Endothelial cell (in vitro differentiated cells): Measurements from ENCODE around the gene TLK2. TPM values are rescaled to one million over a fixed set of nuclear protein-coding genes. Genes with fewer than 3 reads are reported as not detected.

Experiments
- DNase-seq: peaks from one replicate; pipeline ENCODE4 v3.0.0; 2021; ENCODE audit warnings: low spot score
- H3K27ac Mint-ChIP-seq: one replicate; pipeline ENCODE4 v1.8.0; 2021; ENCODE audit warnings: mixed read lengths, inconsistent platforms; ENCODE audit not compliant: unreplicated experiment
- H3K27me3 Mint-ChIP-seq: one replicate; pipeline ENCODE4 v1.8.0; 2021; ENCODE audit warnings: mild to moderate bottlenecking, moderate library complexity, mixed read lengths, inconsistent platforms; ENCODE audit not compliant: unreplicated experiment
- H3K36me3 Mint-ChIP-seq: one replicate; pipeline ENCODE4 v1.8.0; 2021; ENCODE audit warnings: mild to moderate bottlenecking, low read depth, mixed read lengths, inconsistent platforms; ENCODE audit not compliant: unreplicated experiment
- H3K4me1 Mint-ChIP-seq: one replicate; pipeline ENCODE4 v1.8.0; 2021; ENCODE audit warnings: mild to moderate bottlenecking, mixed read lengths, inconsistent platforms; ENCODE audit not compliant: unreplicated experiment
- H3K4me3 Mint-ChIP-seq: one replicate; pipeline ENCODE4 v1.8.0; 2021; ENCODE audit warnings: mild to moderate bottlenecking, mixed read lengths, inconsistent platforms; ENCODE audit not compliant: unreplicated experiment
- H3K9me3 Mint-ChIP-seq: one replicate; pipeline ENCODE4 v1.8.0; 2021; ENCODE audit warnings: mixed read lengths, inconsistent platforms; ENCODE audit not compliant: unreplicated experiment
- total RNA-seq: library from RNA; stranded (reverse); fragmentation: NEBNext Ultra II Directional; extraction: Animal tissue kit (Norgen Biotek cat#: 25700); gene quantifications from one replicate; pipeline ENCODE4 v1.2.1, GENCODE V29; 2021; ENCODE audit not compliant: unreplicated experiment
- TF ChIP-seq, protein P1 (sequence below): fragments of 200-600 bp; sonication (generic); IDR thresholded peaks from one replicate; pipeline ENCODE4 v1.5.0; 2021; ENCODE audit warnings: antibody characterized with exemption; ENCODE audit not compliant: unreplicated experiment

TLK2 gene
- total RNA-seq, 1 donor from 2014 or later, result 47.5 TPM

- Mint-ChIP-seq H3K9me3 (no peaks in the 10 kb centered on the region), H3K36me3 (peaks cover 15% of the 10 kb centered on the region), H3K27me3 (no peaks in the 10 kb centered on the region), H3K27ac (peak overlapping the region; percentile 44), H3K4me1 (peaks cover 6% of the 10 kb centered on the region), H3K4me3 (no peak overlapping the region)
- no peak for DNase-seq
- TF ChIP-seq, protein P1, sequence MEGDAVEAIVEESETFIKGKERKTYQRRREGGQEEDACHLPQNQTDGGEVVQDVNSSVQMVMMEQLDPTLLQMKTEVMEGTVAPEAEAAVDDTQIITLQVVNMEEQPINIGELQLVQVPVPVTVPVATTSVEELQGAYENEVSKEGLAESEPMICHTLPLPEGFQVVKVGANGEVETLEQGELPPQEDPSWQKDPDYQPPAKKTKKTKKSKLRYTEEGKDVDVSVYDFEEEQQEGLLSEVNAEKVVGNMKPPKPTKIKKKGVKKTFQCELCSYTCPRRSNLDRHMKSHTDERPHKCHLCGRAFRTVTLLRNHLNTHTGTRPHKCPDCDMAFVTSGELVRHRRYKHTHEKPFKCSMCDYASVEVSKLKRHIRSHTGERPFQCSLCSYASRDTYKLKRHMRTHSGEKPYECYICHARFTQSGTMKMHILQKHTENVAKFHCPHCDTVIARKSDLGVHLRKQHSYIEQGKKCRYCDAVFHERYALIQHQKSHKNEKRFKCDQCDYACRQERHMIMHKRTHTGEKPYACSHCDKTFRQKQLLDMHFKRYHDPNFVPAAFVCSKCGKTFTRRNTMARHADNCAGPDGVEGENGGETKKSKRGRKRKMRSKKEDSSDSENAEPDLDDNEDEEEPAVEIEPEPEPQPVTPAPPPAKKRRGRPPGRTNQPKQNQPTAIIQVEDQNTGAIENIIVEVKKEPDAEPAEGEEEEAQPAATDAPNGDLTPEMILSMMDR, result no peak
Measured at GRCh38 chr17:62572888-62573401, 94.3 kb downstream of the TLK2 start.

DNA sequence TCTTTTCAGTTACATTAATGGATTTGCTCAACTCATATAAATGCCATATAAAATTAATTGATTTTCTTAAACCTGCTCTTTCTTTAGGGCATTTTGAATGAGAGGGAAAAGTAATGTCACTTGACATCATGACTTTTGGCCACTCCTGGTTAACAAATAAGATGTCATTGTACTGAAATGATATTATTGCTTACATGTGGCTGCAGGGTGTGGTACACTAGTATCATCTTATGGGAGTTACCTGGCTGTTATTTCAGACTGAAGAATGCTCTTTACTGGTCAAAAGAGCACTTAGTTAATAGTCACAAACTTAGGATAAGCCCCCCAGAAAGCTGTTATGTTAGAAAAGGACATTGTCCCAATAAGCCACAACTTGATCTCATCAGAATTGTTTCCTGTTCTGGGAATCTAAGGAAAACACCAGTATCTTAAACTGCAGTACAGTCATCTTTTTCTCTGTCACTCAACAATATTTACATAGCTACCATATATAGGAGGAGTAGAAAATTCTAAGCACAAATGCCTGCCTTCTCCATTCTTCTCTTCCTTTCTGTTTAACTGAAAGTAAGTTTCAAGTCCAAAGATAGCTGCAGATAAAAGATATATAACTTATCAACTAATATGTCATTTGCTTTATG is 95.0 kb downstream of the TLK2 start:
- Mint-ChIP-seq H3K27me3 (no peaks in the 10 kb centered on the region), H3K9me3 (no peaks in the 10 kb centered on the region), H3K27ac (no peak overlapping the region), H3K4me3 (no peak overlapping the region), H3K4me1 (peaks cover 6% of the 10 kb centered on the region), H3K36me3 (peaks cover 15% of the 10 kb centered on the region)
- TF ChIP-seq, protein P1, result no peak
- no peak for DNase-seq

- H3K4me1 Mint-ChIP-seq, result peaks cover 6% of the 10 kb centered on the region
- no peaks in the 10 kb centered on the region for H3K9me3 Mint-ChIP-seq
- TF ChIP-seq, protein P1, result no peak
- no peak for DNase-seq
- peaks cover 1% of the 10 kb centered on the region for H3K27me3 Mint-ChIP-seq
- no peak overlapping the region for H3K27ac Mint-ChIP-seq
- H3K36me3 Mint-ChIP-seq, result peaks cover 17% of the 10 kb centered on the region
- no peak overlapping the region for H3K4me3 Mint-ChIP-seq
Measured at GRCh38 chr17:62576382-62576781, 97.8 kb downstream of the TLK2 start.

DNA sequence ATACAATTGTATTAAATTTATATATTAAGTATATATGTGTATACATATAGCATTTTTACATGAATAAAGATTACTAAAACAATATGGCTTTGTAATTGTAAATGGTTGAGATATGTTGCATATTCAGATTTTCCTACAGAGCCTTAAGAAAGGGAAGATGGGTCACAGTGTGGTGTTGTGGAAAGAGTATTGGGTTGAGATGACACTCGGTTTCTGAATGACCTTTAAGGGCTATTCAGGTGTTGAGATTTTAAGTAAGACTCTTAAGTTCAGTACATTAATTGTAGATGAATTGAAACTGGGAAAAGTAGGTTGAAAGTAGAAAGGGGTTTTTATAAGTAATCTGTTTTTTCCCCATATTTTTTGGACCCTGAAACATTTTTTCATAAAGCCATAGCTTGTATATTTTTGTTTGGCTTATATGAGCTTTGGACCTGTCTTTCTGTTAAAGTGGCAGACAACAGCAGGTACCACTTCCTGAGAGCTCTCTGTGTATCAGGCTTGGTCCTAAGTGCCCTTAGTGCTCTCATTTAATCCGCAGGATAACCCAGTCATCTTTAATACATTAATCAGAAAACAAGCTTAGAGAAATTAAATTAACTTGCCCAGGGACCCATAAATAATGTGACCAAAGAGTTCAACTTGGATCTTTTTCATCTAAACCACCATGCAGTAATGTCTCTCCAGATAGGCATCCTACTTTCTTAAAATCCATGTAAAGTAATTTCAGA is 100.3 kb downstream of the TLK2 start:
- Mint-ChIP-seq H3K27me3 (peaks cover 1% of the 10 kb centered on the region), H3K36me3 (peaks cover 13% of the 10 kb centered on the region), H3K9me3 (no peaks in the 10 kb centered on the region), H3K4me1 (no peaks in the 10 kb centered on the region), H3K4me3 (no peak overlapping the region), H3K27ac (no peak overlapping the region)
- no peak for DNase-seq
- TF ChIP-seq, protein P1, result no peak

GRCh38 chr17:62580947-62581346 is 102.3 kb downstream of the TLK2 start:
- DNase-seq, result no peak
- peaks cover 1% of the 10 kb centered on the region for H3K27me3 Mint-ChIP-seq
- H3K4me3 Mint-ChIP-seq, result no peak overlapping the region
- peaks cover 10% of the 10 kb centered on the region for H3K4me1 Mint-ChIP-seq
- TF ChIP-seq, protein P1, result no peak
- H3K27ac Mint-ChIP-seq, result no peak overlapping the region
- H3K9me3 Mint-ChIP-seq, result no peaks in the 10 kb centered on the region
- peaks cover 13% of the 10 kb centered on the region for H3K36me3 Mint-ChIP-seq
